ENCODE data around the gene SLFN12.
"Not testable (repeated sequence)": the region's sequence is repeated elsewhere in the genome, so short reads cannot be mapped to it uniquely, and the experiment has no call there.

Gene SLFN12

DNA sequence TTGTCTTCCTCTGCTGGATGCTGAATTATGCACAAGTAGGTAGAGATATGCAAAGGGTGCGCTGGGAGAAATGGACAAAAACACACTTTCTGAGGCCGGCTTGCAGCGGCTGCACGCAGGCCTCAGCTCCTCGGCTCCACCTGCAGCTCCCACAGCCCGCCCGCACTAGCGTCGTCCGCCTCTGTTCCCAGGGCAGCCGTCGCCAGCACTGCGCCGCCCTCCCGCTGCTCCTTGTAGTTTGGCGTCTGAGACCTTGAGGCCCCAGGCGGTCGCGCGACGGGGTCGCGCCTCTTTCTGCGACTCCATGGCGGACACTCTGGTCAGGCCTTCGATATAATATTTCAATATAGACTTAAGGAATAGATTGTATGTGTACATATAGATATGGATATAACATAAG, 24.8 kb downstream of the SLFN12 start:
- DNase-seq: no peak

DNA sequence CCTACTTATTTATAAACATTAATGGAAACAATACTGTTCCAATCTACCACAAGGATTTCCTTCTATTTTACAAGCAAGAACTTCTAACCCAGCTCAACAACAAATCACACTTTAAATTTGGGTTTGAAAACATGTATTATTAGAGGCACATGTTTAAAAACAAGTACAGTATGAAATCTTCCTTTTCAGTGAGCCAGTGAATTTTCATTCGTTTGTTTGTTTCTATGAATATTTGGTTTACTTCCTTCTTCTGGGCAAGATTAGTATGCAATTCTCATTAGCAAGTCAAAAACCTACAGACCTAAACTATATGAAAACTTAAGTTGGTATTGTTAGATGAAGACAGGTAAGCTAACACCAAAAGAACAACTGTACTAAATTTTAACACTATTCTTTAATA, 25.7 kb downstream of the SLFN12 start:
- DNase-seq: no peak

DNA sequence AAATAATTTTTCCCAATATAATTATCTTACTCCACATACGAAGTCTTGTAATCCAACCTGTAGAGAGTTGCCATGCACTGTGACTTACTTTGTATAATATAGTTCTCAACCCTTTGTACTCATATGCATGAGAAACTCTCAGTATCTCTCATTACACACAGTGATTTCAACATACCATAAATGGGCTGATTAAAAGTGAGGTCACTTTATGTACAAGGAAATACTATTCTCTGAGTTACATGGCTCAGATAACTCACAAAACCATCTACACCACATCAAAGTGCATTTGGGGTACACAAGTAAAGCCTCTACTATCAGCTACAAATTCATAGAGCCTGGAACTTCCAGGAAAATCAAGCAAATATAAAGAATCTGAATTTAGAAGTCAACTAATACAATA, 27.9 kb downstream of the SLFN12 start:
- no peak for DNase-seq

- DNase-seq: not testable (repeated sequence)
These were observed 38.5 kb downstream of the SLFN12 start for GRCh38 chr17:35393783-35394182.

GRCh38 chr17:35390663-35391062, 41.6 kb downstream of the SLFN12 start:
- DNase-seq: peak; percentile 72 to 73

- no peak for DNase-seq
These were observed 42.1 kb downstream of the SLFN12 start for GRCh38 chr17:35390156-35390555.

DNA sequence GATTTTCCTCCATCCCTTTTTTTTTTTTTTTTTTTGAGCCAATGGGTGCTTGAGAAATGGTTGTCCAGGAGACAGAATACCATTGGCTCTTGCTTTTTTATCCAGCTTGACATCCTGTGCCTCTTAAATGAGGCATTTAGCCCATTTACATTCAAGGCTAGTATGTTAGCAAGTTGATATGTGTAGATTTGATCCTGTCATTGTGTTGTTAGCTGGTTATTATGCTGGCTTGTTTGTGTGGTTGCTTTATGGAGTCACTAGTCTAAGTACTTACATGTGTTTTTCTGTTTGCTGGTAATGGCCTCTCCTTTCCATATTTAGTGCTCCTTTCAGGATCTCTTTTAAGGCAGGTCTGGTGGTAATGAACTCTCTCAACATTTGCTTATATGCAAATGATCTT, 44.8 kb downstream of the SLFN12 start:
- DNase-seq: no peak

GRCh38 chr17:35377706-35378105, 54.6 kb downstream of the SLFN12 start:
- peak; percentile 33 to 43 for DNase-seq

DNA sequence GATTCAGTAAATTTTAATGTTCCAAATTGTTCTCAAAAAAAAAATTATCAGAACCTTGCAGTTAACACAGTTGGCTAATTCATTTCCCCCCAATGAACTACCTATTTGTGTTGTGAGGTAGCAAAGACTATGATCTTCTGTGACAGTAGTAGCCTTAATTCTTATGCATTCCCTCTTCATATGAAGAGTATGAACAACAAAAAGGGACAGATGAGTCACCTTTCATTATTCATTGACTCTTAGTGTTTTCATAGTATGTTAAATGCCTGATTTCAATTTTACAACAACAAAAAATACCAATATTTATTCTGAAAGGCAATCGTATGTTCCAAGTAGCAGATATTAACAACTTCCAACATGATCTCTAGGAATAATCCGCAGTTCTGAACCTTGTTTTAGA, 55.2 kb downstream of the SLFN12 start:
- DNase-seq: no peak

DNA sequence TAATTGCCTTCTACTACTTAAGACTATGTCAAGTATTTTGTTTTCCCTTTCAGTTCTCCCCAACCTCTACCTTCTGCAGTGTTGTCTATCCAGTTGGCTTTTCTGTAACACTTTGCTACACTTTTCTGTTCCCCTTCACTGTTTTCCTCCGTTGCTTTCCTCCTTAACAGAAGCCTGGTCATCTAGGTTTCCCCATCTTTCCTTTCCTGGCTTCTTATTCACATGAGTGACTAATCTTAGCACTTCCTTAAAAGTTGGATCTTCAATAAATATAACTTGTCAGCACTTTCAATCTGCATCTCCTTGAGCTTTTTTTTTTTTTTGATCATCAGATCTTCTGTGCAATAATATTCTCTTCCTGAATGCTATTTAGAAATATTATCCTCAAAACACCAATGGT, 56.1 kb downstream of the SLFN12 start:
- DNase-seq: peak; percentile 79 to 82

DNA sequence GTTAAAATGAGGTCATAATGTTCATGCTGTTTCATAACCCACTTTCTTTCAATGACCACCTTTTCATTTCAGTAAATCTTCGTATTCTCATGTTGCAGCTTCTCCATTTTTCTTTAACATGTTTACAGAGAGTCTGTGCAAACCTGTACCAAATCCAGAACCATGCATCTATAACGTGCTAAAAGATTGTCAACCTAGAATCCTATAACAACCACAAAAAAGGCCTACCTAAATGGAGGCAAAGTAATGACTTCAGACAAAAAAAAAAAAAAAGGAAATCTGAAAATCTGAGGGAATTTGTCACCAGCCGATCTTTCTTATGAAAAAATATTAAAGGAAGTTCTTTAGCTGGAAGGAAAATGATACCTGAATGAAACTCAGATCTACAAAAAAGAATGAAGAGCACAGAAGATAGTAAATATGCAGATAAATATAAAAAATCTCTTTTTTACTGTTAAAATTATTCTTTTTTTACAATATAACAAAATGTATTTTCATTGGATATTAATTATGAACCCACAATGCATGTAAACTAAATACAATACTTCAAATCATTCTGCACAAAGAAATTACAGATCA, 57.4 kb downstream of the SLFN12 start:
- no peak for DNase-seq

DNA sequence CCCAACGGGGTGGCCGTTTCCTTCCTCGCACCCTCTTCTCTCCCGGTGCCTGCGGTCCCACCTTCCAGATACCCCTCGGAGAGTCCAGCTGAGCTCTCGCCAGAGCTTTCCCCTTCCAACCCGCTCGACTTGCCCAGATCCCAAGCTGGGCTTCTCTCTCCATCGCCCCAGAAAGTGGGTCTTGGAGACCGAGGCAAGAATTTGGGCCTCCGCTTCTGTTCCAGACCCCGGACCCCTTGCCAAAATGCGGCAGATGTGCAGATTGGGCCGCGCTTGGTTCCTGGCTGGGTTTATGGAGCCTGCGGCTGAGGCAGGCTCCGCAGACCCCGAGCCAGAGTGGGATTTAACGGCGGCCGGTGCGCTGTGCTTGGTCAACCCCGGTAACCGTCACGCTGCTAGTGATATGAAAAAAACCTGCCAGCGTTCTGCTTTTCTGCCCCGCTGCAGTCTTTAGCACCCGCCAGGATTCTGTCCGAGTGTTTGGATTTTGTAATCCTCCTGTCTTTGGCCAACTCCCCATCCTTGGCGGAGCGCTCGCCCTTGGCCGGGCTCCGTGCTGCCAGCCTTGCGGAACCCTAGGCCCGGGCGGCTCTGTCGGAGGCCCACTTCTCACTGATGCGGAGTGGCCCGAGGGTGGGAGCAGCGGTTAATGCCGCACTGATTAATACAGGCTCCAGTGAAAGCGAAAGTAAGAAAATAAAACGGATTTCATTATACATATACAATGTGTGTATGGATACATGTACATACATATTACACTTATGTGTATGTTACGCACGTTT, 58.1 kb downstream of the SLFN12 start:
- peak; percentile 39 to 60 for DNase-seq

GRCh38 chr17:35373534-35373983, 58.7 kb downstream of the SLFN12 start, which contains the start of gene SLFN11:
SLFN11 (minus strand) TSS chr17:35373621; CDS start chr17:35363807, 9,814 bp downstream.
- peak; percentile 87 to 96 for DNase-seq

DNA sequence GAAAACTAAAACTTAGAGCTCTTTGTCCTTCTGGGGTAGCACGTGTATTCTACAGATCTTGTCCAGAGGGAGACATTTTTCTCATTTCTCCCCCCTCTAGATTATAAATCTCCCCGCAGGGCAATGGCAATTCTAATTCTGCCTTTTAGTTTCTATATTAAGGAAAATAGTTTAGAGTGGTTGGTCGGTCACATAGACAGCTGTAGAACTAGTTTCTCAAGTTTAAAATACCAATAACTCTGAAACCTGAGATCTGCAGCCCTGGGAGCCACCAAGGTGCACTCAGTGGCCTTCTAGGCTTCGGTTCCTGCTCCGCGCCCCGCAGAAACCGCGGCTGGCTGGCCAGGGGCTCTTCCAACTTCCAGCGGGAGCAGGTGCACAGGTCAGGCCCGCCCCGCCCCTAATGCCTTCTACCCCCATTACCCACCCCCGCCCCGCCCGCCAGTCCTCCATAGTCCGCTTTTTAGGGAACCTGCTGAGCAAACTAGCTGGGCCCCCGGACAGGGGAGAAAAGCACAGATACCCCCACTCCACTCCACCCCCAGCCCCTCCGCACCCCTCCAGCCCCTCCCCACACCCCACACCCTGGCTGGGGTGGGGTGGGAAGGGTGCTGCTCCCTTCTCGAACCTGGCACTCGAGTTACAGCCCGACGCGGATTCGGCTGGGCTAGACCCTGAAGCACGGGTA, 59.3 kb downstream of the SLFN12 start:
- DNase-seq: peak in 1 of 2 donors; percentile 30

DNA sequence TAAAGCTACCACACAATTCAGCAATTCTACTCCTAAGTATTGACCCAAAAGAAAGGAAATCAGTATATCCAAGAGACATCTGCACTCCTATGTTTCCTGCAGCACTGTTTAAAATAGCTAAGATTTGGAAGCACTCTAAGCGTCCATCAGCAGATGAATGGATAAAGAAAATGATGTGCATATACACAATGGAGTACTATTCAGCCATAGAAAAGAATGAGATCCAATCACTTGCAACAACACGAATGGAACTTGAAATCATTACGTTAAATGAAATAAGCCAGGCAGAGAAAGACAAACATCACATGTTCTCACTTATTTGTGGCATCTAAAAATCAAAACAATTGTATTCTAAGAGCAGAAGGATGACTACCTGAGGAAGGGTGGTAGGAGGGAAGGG, 60.4 kb downstream of the SLFN12 start:
- DNase-seq: no peak

- peak; percentile 53 to 65 for DNase-seq
These were observed 64.0 kb downstream of the SLFN12 start for GRCh38 chr17:35368081-35368830.

GRCh38 chr17:35361027-35361426, 71.3 kb downstream of the SLFN12 start:
- no peak for DNase-seq

Measured in inflammatory macrophage treated with lipopolysaccharide for 1 hour (primary cell).